ENCODE results near the gene ZNF148. TPM values are rescaled to one million over a fixed set of nuclear protein-coding genes. Genes with fewer than 3 reads are reported as not detected.

Gene ZNF148
- total RNA-seq, 1 experiment from 2014 or later = 51.9 TPM

DNA sequence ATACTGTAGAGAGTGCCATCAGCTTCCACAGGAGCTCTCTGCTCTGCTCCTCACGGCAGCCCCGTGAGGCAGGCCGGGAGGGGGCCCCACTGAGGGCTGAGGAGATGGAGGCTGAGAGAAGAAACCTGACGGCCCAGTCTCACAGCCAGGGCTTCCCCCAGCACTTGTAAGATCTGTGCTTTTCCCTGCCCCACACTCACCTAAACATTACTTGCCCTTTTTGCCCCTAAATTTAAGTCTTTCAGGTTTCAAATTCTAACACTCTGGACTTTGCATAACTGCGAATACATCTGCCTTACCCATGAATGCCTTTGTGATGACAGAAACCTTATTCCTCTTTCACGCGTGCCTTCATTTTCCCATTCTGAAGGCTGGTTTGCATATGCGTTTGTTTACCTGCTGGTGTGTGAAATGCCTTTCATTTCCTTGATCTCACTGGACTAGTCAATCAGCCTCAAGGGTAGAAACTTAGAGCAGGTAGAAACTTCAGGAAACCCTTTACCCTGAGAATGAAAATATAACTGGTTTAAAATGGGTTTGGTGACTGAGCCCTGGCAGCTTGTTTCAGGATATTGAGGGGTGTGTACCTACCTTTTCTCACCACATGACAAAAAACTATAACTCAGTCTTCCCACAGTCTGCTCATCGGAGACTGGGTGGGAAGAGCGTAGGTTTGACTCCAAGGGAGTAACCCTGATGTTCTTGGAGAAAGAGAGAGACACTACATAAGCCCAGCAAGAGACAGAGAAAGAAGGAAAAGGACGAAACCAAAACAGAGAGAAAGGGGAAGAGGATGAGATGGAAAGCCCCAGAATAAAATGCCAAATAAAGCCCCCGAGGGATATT lies 182.7 kb downstream of the ZNF148 start:
- DNase-seq (ENCODE audit: low spot score) = no peak

DNA sequence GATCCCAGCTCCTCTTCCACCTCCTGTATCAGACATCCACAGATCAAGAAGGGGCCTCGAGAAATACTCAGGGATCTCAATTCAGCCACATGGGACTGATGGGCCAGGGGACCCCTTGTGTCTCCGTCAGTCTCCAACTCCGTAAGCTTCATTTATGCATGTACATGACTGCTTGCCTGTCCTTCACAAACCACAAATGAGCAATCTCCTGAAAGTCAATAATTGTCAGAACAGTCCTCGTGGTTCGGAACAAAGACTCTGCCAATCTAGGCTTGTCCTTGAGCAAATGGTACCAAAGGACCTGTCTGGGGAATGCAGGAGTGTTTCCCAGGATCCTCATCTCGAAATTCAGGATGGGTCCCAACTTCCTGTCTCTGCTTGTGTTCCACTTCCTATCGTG lies 183.4 kb downstream of the ZNF148 start:
- no peak for DNase-seq (ENCODE audit: low spot score)

DNA sequence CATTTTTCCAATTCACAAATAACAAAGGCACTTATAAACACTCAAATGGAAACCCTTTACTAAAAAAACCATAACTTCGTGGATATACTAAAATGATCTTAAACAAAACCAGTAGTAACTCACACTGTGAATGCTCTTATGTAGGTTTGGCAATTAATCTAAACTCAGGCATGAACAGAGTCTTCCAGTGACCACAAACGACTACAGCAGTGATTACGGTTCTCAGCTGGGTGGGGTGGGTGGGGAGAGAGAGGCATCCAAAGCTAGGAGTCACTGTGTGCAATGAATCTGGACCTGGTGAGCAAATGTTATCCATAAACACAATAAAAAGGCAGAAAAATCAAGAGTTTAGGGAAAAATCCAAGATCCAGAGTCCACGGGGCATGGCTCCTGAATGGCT lies 183.9 kb downstream of the ZNF148 start:
- no peak for DNase-seq (ENCODE audit: low spot score)

DNA sequence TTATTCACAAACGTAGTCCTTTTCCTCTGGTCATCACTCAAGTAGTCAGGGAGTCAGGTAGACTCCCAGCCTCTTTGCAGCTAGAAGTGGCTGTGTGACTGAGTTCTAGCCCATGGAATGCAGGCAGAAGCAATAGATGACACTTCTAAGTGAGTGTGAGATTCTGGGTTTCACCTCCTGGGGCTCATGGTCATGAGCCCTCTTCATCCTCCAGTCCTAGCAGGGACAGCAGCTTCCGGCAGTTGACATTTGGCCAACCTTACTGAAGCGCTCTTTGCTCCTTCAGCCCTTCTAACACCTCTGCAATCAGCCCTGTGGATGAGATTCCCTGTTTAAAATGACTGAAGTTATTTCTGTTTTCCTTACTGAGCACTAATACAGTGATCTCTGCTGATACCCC lies 184.3 kb downstream of the ZNF148 start:
- no peak for DNase-seq (ENCODE audit: low spot score)

DNA sequence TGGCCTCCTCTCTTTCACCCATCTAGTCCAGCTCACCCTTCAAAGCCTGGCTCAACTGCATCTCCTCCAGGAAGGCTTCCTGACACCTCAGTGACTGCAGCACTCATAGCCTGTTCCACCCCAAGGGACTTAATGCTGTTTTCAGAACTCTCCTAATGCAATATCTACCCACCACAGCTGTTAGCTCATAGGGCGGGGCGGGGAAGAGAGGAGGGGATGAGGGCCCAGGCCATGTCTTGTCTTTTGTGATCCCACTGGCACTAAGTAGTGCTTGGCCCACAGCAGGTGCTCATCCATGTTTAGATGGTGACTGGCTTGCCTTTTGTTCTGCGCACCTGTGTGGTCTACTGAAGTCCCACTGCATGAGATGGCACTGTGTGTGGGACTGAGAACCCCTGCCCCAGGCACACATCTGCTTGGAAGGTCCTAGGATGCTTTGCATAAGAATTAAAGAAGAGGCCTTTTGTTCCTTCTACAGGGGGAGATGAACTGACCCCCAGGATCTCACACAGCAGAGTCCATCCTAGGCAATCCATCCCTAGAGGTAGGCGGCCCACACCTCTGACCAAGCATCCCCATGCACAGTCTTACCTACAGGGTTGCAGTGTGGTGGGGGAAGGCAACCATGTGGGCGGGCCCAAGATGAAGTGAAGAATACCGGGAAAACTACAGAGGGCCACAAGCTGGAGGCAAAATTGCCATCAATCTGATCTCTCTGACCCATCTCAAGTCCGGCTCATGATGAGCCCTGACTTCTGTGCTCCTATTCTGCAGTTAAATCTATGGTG lies 185.6 kb downstream of the ZNF148 start:
- no peak for DNase-seq (ENCODE audit: low spot score)

DNA sequence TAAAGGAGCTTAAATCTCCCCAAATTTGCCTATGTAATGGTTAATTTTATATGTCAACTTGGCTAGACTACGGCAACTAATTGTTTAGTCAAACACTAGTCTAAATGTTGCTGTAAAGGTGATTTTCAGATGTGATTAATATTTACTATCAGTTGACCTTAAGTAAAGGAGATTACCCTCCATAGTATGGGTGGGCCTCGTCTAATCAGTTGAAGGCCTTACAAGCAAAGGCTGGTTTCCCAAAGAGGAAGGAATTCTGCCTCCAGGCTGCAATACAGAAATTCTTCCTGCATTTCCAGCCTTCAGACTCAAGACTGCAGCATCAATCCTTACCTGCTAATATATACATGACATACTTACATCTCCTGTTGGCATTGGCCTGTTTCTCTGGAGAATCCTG lies 186.2 kb downstream of the ZNF148 start:
- DNase-seq (ENCODE audit: low spot score) = no peak

DNA sequence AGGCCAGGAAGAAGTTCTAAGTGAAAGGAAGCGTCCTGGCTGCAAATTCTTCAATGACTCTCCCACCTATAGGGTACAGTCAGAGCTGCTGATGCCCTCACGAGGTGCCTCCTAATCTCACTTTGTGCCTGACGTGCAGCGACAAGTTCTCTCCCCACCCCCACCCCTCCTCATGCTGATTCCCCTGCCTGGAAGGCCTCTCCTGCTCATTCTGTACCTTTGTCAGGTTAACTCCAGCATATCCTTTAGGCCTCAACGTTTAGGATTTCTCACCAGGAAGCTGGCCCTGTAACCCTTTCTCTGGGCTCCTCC lies 187.6 kb downstream of the ZNF148 start:
- no peak for DNase-seq (ENCODE audit: low spot score)

DNA sequence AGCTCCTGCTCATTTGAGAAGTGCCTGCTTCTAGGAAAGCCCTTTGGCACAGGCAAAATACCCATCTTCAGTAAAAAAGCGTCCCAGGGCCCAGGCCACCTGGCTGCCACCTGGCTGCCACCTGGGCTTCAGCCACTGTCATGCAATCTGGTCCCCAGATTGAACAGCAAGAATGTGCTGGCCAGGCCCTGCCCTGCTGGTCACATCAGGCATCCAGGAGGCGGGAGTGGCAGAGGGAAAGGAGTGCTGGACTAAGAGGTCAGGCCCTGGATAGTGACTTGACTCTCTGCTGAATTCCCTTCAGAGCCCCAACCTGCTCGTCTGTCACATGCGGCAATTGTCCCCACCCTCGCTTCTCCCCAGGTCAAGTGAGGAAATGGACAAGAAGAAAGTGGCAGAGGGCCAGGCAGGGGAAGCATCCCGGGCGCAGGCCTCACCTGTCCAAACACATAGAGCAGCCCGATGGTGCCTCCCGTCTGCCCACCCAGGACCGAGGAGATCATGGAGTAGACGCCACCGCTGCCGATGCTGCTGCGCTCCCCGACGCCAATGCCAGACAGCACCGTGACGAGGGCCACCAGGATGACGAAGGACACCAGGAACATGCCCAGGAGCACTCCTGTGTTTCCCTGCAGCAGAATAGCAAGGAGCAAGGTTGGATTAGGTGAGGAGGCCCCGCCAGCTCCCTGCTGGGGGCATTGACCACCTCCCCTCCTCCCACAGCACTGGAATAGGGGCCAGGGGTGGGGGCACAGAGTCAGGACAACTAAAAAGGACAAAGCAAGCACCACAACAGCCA lies 188.1 kb downstream of the ZNF148 start:
- DNase-seq (ENCODE audit: low spot score) = no peak

DNA sequence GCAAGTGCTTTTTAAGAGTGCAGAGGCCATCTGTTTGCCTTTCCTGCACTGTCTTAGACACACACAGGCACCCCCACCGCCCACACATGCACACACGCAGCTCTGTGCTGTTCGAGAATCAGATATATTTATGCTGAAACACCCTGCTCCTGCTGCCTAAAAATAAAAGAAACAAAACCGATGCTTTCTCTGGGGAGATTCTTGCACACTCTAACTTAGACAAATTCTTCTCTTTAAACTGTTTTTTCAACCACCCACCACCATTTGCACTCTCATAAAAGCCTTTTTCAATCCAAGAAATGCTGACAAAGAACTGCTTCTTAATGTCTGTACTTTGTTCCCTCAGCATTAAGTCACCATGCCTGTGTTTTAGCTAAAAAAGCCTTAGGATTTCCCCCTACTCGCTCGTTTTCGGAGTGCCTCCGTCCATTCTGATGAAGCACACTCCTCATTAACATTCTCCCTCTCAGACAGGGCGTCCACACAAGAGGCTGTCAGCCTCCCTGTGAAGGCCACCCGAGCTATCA lies 188.8 kb downstream of the ZNF148 start:
- DNase-seq (ENCODE audit: low spot score) = no peak

DNA sequence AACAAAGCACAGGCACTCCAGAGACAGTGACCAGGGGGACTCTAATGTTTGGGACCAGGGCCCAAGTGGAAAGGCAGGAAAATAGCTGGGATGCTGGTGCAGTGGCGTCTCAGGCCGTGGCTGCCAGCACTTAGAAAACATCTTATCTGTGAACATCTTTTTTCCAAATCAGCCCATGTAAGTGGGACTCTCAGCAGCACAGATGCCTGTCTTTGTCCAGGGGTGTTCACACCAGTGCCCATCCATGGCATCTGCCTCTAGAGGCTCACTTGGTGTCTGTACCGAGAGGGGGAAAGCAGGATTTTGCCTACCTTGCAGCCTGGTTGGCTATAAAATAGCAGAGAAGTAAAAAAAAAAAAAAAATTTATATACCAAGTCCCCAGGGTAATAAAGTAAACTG lies 189.3 kb downstream of the ZNF148 start:
- no peak for DNase-seq (ENCODE audit: low spot score)

DNA sequence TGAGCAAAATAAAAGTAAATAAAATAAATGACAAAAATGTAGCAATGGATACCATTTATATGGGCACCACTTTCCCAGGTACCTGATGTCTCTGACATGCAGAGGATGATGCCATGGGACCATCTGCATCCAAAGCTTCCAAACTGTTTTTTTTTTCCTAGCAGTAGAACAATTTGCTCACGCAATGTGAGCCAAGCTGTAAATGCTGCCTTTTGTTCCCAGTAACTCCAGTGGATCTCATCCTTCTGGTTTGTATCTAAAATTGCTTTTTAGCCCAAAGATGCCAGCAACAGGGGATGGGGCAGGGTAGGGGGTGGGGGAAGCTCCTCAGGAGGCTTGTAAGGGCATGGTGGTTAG lies 195.3 kb downstream of the ZNF148 start:
- DNase-seq (ENCODE audit: low spot score) = no peak

DNA sequence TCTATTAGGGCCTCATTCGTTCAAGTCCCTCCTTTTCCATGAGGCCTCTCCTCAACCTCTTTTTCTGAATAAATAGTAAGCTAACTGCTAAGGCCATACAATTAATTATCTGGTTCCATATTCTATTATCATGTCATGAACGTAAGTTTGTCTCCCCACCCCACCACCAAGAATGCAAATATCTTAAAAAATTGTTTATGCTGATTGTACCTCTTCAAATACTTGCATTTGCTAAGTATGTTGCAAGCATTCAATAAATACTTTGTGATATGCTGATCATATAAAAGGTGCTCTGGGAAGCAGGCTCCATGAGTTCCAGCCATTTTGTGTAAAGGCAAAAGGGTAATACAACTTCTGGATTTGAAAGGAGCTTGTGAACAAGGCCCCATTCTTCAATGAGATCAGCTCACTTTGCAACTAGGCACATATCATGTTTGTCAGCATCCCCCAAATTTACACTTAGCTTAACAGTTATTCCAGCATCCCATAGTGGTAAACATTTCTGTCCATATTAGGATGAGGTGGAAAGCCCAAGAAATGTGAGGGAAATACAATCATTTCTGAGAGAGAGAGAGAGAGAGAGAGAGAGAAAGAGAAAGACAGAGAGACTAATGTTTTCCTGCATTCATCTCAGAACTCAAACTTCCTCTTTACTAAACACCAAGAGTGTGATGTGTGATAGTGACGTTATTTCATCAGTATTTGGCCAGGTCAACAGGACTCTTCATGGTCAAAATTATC lies 195.8 kb downstream of the ZNF148 start:
- no peak for DNase-seq (ENCODE audit: low spot score)

DNA sequence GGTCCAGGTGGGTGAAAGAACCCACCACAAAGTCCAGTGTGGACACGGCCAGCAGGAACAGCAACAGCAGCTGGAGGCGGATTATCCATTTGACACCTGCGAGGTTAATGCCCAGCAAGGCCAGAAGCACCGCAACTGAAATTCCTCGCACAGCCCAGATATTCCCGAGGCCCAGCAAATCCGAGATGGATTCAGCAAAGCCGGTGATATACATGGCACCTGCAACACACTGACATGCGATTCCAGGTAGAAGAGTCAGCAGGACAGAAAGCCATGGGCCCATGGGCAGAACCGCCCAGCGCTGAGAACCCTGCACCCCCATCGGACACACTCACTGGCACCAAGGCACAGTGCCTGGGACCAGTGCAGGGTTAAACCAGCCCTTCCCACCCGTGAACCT lies 197.4 kb downstream of the ZNF148 start:
- no peak for DNase-seq (ENCODE audit: low spot score)

Other genes starting within 250 kb of the ZNF148 start
- 10.7 and 24.9 TPM in 2 replicates for gene SLC12A8, start 162.6 kb downstream of the ZNF148 start, total RNA-seq (2014; rRNA removed; shearing (Covaris generic))
- 76.8 and 87.3 TPM in 2 replicates for gene SNX4, start 144.9 kb upstream of the ZNF148 start, total RNA-seq (2014; rRNA removed; shearing (Covaris generic))
- 27.1 and 27.7 TPM in 2 replicates for gene OSBPL11, start 220.2 kb upstream of the ZNF148 start, total RNA-seq (2014; rRNA removed; shearing (Covaris generic))

All from A172 (cell line).